G401 (cell line): Measurements from ENCODE around the gene MUTYH. TPM values are rescaled to one million over a fixed set of nuclear protein-coding genes. Genes with fewer than 3 reads are reported as not detected.
"Not testable (repeated sequence)": the region's sequence is repeated elsewhere in the genome, so short reads cannot be mapped to it uniquely, and the experiment has no call there.

Source experiments
- DNase-seq: peaks from one replicate; pipeline ENCODE4 v3.0.0-alpha.2; 2015; ENCODE audit warnings: low spot score
- in situ Hi-C: cut with HindIII; loops from 2 replicates; pipeline ENCODE4 v1.10.0; 2016; ENCODE audit warnings: low sequenced_read_pairs, mixed read lengths
- total RNA-seq: library from RNA; depleted of rRNA; stranded (reverse); fragments of >200 nt; shearing (Covaris generic); gene quantifications from 2 replicates; pipeline ENCODE4 v1.2.3, GENCODE V29; 2014; rRNA removed

MUTYH gene
- 20.7 and 29.5 TPM in 2 replicates for total RNA-seq

DNA sequence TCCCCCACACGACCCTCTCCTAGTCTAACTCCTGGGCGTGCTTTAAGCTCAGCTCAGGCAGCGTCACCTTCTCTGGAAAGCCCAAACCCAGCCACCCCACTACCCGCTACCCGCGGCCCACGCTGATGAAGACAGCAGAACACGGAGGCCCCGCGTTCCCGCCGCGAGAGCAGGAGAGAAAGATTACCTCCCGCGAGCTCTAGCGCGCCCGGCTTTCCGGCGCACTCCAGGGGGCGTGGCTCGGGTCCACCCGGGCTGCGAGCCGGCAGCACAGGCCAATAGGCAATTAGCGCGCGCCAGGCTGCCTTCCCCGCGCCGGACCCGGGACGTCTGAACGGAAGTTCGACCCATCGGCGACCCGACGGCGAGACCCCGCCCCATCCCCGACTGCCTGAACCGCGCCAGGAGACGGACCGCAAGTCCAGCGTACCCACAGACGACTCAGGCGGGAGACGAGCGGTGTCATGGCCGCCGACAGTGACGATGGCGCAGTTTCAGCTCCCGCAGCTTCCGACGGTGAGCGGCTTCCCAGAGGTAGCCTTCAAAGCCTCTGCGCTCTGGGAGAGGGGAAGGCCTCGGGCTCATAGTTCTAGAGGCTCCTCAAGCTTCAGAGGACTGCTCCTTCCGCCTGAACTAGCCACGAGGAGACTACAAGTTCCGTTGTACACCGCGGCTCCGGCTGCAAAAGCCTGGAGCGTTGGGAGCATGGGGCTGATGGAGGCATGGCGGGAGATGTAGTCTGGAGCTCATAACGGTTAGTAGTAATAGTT, at the start of gene MUTYH, which contains the start of gene TOE1:
Gene MUTYH (minus strand): TSS at position 652 of the 770 bp plus-strand sequence. CDS start 5,935 bp downstream, outside the sequence.
Gene TOE1 (plus strand): TSS at position 382 of the 770 bp plus-strand sequence. CDS start 83 bp downstream, at position 465.
- DNase-seq, result peak; percentile 96
- in situ Hi-C loops, result no loop called here

DNA sequence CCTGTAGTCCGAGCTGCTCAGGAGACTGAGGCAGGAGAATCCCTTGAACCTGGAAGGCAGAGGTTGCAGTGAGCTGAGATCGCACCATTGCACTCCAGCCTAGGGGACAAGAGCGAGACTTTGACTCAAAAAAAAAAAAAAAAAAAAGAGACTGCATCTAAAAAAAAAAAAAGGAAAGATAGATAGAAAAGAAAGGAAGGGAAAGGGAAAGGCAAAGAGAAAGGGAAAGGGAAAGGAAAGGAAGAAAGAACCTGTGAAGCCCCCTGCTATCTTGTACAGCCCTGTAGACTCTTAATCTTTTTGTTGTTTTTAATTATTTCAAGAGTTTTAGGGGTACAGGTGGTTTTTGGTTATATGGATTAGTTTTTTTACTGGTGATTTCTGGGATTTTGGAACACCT, 46.0 kb upstream of the MUTYH start:
- no peak for DNase-seq
- in situ Hi-C loops, result no loop called here

DNA sequence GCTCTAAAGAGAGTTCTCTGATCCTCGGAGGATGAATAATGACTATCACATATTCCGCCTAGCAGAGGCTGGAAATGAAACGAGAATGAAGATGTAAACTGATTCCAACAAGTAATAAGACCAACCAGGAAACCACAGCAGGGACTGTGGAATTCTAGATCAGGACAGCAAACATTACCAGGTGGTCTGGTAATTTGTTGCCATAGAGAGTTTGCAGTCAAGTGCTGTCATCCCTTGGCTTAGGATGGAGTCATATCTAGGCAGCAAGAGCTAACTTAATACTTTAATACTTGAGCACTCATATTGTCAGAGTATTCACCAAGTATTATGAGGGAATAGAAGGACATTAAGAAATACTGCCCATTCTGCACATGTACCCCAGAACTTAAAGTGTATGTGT, 45.1 kb upstream of the MUTYH start:
- DNase-seq, result no peak
- in situ Hi-C loops, result no loop called here

DNA sequence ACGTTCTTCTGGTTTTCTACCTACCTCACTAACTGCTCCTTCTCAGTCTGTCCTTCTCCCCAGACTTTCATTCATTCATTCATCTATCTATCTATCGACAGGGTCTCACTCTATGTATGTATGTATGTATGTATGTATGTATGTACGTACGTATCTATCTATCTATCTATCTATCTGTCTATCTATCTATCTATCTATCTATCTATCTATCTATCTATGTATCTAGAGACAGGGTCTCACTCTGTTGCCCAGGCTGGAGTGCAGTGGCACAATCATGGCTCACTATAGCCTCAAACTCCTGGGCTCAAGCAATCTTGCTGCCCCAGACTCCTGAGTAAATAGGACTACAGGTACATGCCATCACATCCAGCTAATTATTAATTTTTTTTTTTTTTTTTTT, 44.0 kb upstream of the MUTYH start:
- DNase-seq, in situ Hi-C loops: not testable (repeated sequence)

DNA sequence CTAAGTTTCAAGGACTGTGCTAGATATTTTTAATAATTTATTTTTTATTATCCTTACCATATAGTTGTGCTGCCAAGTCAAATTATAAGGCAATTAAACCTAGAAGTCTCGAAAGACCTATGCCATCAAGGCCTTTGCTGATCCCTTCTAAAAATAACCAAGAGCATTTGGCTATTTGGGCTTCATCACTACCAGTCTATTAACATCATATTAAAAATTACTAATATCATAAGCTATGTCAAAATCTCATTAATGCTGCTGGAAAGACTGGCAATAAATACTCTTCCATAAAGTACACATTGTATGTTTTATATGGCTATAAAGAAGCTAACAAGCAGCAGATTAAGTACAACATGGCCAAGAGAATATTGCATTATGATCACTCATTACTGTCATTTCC, 43.0 kb upstream of the MUTYH start:
- no peak for DNase-seq
- in situ Hi-C loops, result no loop called here

DNA sequence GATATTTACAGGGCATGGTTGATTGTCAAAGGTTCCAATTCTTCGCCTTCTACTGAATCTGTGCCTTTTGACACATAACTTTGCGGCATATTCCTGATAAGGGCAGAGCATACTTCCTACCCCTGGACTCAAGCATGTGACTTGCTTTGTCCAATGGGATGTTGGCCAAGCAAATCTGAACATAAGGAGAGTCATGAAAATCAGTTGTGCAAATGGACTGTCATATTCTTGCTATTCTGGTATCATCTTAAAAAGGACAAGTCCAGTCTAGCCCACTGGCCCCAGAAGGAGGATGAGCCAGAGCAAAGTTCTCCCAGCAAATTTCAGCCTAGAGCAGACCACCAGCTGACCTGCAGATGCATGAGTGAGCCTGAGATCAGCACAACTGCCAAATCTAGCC, 41.0 kb upstream of the MUTYH start:
- DNase-seq, result no peak
- in situ Hi-C loops, result no loop called here

DNA sequence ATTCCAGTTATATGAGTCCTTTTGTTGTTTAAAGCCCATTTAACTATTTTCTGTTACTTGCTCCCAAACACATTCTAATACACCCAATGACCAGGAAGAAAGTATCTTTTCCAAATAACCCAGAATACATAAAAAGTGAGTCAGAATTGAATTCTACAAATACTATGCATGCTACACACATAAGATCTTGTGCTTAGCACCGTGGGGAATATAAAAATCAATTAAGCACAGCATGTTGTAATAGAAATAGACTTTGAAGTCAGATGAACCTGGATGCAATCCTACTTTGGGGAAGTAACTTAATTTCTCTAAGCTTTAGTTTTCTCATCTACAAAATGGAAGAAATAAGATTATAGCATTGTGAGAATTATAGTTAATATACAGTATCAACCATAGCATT, 40.5 kb upstream of the MUTYH start:
- in situ Hi-C loops, result no loop called here
- DNase-seq, result no peak

DNA sequence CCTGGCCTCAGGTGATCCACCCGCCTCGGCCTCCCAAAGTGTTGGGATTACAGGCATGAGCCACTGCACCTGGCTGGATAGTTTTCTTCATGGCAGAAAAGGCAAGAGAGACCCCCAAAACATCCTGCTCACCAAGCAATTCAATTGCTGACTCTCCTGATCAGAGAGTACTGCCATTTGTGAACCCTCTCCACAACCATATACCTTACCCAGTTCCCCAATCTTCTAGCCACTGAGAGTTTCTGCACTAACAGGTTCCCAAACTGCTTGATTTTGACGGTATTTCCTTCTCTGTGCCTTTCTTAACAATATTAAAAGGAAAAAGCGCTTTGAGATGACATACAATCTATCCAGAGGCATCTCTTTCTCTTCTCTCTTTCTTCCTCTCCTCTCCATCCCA, 39.9 kb upstream of the MUTYH start:
- in situ Hi-C loops, result no loop called here
- no peak for DNase-seq

DNA sequence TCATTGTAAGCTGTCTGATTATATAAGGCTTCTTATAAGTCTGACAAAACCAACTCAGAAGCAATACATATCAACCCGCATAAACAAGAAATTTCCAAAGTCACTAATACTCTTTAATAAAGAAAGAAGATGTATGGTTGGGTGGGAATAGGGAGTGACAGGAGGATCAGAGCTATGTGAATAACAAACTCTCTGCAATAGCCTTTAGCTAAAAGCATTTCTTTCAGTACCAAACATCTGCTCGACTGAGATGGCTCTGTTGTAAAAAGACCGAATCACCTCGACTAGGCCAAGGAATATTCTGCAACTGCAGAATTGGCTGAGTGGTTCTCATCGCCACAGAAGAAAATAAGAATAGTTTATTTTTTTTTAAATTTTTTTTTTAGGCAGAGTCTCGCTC, 39.3 kb upstream of the MUTYH start:
- in situ Hi-C loops, result no loop called here
- DNase-seq, result no peak

DNA sequence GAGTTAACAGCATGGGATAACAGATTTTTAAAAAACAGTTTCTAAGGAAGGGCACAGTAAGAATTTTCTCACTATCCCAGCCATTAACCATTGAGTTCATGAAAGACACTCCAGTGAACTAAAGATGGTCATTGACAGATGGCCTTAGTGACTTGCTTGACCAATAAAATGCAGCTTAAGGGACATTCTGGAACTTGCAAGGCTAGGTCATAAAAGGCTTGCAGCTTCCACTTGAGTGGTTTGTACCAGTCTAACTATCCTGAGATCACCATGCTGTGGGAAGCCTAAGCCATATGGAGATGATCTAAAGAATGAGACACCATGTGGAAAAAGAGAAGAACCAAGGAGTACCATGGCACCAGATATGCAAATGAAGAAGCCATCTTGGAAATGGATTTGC, 37.9 kb upstream of the MUTYH start:
- no peak for DNase-seq
- in situ Hi-C loops, result no loop called here

DNA sequence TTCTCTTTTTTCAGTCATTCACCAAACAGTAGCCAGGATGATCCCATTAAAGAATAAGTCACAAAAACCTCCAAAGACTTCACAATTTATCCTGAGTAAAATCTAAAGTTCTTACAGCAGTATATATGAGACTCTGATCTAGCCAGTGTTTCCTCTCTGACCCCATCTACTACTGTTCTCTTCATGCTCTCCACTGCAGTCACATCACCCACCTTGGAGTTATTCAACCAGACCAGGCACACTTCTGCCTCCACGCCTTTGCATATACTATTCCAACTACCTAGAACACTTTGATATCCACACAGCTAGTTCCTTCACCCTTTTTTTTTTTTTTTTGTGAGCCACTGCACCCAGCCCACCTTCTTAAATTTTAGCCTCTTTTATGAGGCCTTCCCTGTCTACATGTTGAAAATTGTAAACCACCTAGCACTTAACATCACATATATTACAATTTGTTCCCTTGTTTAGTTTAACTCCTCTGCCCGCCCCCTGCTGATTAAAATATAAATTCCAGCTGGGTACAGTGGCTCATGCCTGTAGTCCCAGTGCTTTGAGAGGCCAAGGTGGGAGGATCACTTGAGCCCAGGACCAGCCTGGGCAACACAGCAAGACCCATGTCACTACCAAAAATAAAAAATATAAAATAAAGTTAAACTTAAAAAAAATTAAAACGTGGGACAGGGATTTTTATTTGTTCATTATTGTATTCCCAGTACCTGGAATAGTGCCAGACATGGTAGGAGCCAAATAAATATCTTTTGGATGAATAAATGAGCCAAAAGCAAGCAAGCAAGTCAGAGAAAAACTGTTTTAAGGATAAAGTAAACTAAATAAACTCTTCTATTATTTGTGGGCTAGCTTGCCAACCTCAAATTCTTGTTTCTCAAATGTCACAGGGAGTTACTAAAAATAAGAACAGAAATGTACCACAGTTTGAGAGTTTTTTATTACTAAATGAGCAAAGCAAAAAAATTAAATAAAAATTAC, 35.2 kb upstream of the MUTYH start:
- DNase-seq, result no peak
- in situ Hi-C loops, result no loop called here

DNA sequence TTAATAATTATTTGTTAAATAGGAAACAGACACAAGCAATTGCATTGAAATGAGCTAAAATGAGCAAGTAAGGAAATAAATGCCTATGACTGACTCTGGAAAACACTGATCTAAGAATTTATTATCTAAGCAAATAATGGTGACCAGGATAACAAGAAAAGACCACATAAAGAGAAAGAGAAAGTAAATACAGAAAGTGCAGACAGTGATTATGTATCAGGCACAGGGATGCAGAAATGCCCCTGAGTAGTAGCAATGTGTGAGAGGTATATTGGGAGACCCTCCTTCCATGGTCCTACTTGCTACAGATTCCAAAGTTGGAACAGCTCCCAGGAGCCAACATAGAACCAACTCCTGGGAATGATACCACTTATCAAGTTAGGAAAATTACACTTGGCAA, 33.3 kb upstream of the MUTYH start:
- in situ Hi-C loops, result loop anchor here (25.0 kb wide), 1 partner anchor 139 kb away; the partner anchor contains the start of genes CCDC163, MMACHC and PRDX1
- DNase-seq, result no peak

DNA sequence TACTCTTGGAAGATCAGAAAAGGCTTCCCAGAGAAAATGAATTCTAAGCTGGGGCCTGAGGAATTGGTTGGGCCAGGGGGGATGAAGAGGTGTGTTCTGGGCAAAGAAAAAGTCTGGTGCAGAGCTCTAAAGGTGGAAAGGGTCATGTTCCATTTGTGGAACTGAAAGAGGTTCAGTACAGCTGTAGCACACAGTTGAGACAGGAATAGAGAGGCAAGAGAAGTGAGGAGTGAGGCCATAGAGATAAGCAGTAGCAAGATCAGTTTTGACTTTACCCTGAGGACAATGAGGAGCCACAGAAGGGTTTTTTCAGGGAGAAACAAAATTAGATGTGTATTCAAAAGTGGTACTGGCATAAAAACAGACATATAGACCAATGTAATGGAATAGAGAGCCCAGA, 30.3 kb upstream of the MUTYH start:
- in situ Hi-C loops, result loop anchor here (25.0 kb wide), 1 partner anchor 142 kb away; the partner anchor contains the start of genes CCDC163, MMACHC and PRDX1
- DNase-seq, result no peak

DNA sequence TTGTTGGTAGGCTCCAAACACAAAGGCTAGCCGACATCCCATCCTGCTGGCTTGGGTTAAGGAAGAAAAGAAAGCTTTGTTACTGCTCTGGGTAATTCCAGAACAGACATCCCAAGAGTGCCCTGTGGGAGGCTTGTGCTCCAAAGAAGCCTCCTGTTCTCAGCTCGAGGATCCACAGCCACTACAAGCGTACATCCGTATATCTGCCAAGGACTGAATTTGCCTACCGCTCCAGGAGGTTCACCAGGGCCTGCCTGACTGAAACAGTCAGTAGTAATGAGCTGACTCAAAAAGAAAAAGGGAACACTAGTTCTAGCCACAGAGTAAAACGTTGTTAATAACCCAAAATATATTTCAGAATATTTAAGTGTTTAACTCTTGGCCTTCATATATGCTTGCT, 24.8 kb upstream of the MUTYH start:
- in situ Hi-C loops, result loop anchor here (25.0 kb wide), 1 partner anchor 147 kb away; the partner anchor contains the start of genes CCDC163, MMACHC and PRDX1
- DNase-seq, result peak; percentile 26

DNA sequence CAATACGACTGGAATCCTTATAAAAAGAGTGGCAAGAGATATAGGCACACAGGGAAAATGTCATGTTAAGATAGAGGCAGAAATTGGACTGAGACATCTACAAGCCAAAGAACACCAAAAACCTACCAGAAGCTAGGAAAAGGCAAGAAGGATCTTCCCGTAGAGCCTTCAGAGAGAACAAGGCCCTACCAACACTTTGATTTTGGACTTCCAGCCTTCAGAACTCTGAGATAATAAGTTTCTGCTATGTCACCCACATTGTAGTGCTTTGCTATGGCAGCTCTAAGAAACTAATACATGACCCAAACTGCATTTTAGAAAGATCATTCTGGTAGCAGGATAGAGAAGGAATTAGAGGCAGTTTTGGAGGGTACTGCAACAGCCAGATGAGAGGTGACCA, 24.1 kb upstream of the MUTYH start:
- DNase-seq, result no peak
- in situ Hi-C loops, result loop anchor here (25.0 kb wide), 1 partner anchor 148 kb away; the partner anchor contains the start of genes CCDC163, MMACHC and PRDX1

DNA sequence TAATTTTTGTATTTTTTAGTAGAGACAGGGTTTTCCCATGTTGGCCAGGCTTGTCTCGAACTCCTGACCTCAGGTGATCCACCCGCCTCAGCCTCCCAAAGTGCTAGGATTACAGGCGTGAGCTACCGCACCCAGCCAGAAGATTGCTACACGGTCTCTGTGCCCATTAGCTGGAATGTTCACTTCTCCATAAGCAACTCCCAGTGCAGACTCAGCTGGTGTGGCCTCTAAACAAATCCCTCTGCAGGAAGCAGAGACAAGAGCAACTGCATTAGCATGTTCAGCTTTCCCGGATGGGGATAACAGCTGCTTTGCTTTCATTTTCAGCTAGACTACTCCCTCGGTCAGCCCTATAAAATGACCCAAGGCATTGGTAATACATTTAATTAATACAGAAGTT, 20.7 kb upstream of the MUTYH start:
- in situ Hi-C loops, result loop anchor here (25.0 kb wide), 1 partner anchor 151 kb away; the partner anchor contains the start of genes CCDC163, MMACHC and PRDX1
- not testable (repeated sequence) for DNase-seq

DNA sequence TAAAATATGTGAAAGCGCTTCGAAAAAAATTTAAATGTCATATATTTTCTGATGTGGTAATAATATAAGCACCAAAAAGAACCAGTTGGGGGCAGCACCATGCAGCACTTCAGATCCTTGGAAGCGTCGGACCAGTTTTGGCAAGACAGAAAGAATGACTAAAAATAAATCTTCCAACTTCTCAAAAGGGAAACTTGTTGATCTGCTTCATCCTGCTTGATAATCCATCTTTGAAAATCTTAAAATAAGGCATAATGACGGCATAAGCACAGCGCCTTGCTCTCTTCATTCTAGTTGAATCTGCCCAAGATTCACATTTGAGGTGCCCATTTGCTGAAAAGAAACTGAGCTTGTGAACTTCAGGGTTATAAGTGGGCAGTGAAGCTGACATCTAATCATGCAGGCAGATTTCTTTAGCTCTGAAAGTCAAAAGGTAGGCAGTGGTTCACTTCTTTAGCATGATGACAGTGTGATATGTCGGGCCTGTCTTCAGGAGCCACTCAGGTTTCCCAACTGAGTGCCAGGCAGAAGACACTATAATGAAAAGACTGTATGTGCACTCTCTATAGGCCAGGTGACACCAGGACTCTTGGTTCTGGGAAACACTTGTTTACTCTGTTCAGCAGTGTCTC, 19.8 kb upstream of the MUTYH start:
- peak; percentile 77 for DNase-seq
- in situ Hi-C loops, result loop anchor here (25.0 kb wide), 1 partner anchor 152 kb away; the partner anchor contains the start of genes CCDC163, MMACHC and PRDX1

DNA sequence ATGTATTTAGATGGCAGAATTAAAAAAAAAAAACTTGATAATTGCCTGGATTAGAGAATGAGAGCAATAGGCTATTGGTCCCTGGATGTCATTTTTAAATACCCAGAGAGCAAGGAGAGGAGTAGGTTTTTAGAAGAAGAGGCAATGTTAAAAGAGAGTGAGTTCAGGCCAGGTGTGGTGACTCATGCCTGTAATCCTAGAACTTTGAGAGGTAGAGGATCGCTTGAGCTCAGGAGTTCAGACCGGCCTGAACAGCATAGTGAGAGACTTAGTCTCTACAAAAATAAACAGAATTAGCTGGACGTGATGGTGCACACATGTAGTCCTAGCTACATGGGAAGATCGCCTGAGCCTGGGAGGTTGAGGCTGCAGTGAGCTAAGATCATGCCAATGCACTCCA, 15.9 kb upstream of the MUTYH start:
- no peak for DNase-seq
- in situ Hi-C loops, result loop anchor here (25.0 kb wide), 1 partner anchor 156 kb away; the partner anchor contains the start of genes CCDC163, MMACHC and PRDX1

DNA sequence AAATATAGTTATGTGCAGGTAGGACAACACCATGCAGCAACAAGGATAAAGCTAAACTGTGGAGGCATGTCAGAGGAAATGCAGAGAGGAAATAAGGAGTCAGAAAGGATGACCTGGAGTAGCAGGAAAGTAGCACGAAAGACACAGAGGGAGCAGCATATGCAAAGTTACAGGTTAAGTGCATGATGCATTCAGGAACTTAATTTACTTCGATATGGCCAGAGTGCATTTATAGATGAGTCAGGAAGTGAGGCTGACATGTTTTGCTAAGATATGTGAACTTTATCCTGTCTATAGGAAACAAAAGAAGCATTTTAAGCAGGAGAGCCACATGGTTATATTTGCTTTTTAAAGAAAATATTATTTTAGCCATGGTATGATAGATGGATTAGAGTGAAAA, 15.4 kb upstream of the MUTYH start:
- DNase-seq, result no peak
- in situ Hi-C loops, result loop anchor here (25.0 kb wide), 1 partner anchor 157 kb away; the partner anchor contains the start of genes CCDC163, MMACHC and PRDX1
